Endothelial cell of umbilical vein (primary cell): ENCODE data around the gene CCR7. TPM values are rescaled to one million over a fixed set of nuclear protein-coding genes. Genes with fewer than 3 reads are reported as not detected.

Source experiments
- BruUV-seq: library from RNA; stranded (reverse); fragments of 400-500 nt; replicated peaks from 2 replicates; lab custom pipeline; 2021; lab: Mats Ljungman, UMichigan
- CTCF ChIA-PET: fragments of 300-600, 350-600 bp; sonication (Branson Sonifier 250); formaldehyde crosslinking; loops from one replicate; lab custom pipeline; 2021; ENCODE audit warnings: antibody characterized with exemption, inconsistent platforms; lab: Charles Lee
- POLR2A ChIA-PET: fragments of 300-600, 350-600 bp; sonication (Branson Sonifier 250); formaldehyde crosslinking; loops from one replicate; lab custom pipeline; 2021; ENCODE audit warnings: antibody characterized with exemption, inconsistent platforms; lab: Charles Lee
- DNase-seq: peaks from one replicate; pipeline ENCODE4 v3.0.0-alpha.2; 2011; ENCODE audit warnings: low read depth, low spot score
- FAIRE-seq: peaks from 2 replicates; lab custom pipeline; 2011; peaks lifted over from hg19 to GRCh38; lab: Jason Lieb, UNC
- H2AFZ ChIP-seq: 2 replicates; pipeline ENCODE4 v1.6.0; 2012; ENCODE audit warnings: low read depth, low read length, control low read depth, inconsistent platforms
- H3K27ac ChIP-seq: 2 replicates; pipeline ENCODE4 v1.5.1; 2011; ENCODE audit warnings: low read depth, mild to moderate bottlenecking, control low read depth, low read length, moderate library complexity; ENCODE audit not compliant: insufficient read depth
- H3K27me3 ChIP-seq, 2 experiments: 2 replicates each; pipeline versions ENCODE4 v1.6.0 to v1.6.1; 2011; ENCODE audit warnings: low read length in 2 of 2, mixed read lengths in 1 of 2; ENCODE audit not compliant: control insufficient read depth in 2 of 2, insufficient read depth in 2 of 2
- H3K36me3 ChIP-seq, 2 experiments: 2 replicates in 1 of 2; 3 replicates in 1 of 2; pipeline ENCODE4 v1.5.1; 2011; ENCODE audit warnings: low read length in 2 of 2, mild to moderate bottlenecking in 1 of 2, moderate library complexity in 1 of 2; ENCODE audit not compliant: control insufficient read depth in 2 of 2, insufficient read depth in 2 of 2; ENCODE audit errors: extremely low read depth in 1 of 2
- H3K4me1 ChIP-seq: 3 replicates; pipeline ENCODE4 v1.5.1; 2011; ENCODE audit warnings: mild to moderate bottlenecking, low read length; ENCODE audit not compliant: control insufficient read depth, insufficient read depth; ENCODE audit errors: extremely low read depth
- H3K4me2 ChIP-seq: 2 replicates; pipeline ENCODE4 v1.6.1; 2011; ENCODE audit warnings: low read length, control low read depth, mixed read lengths; ENCODE audit not compliant: insufficient read depth
- H3K4me3 ChIP-seq, 3 experiments: fragments of 200-600 bp in 1 of 3; sonication (generic), shearing (Covaris generic) in 1 of 3; replicated peaks in 1 of 3; 2 replicates each; pipeline ENCODE4 v1.5.1; 2011 to 2016; ENCODE audit warnings: control low read depth in 3 of 3, low read length in 3 of 3, mild to moderate bottlenecking in 2 of 3, inconsistent platforms in 1 of 3, low read depth in 1 of 3, moderate library complexity in 1 of 3; ENCODE audit not compliant: insufficient read depth in 1 of 3
- H3K79me2 ChIP-seq: 2 replicates; pipeline ENCODE4 v1.6.0; 2012; ENCODE audit warnings: low read length, inconsistent platforms; ENCODE audit not compliant: control insufficient read depth, insufficient read depth
- H3K9ac ChIP-seq: replicated peaks from 2 replicates; pipeline ENCODE3; 2011; ENCODE audit warnings: low read length, control low read depth; ENCODE audit not compliant: insufficient read depth; ENCODE audit errors: extremely low read depth
- H3K9me1 ChIP-seq: replicated peaks from 3 replicates; pipeline ENCODE4 v1.6.0; 2011; ENCODE audit warnings: mild to moderate bottlenecking, low read length; ENCODE audit not compliant: control insufficient read depth, insufficient read depth; ENCODE audit errors: extremely low read depth
- H3K9me3 ChIP-seq: replicated peaks from 2 replicates; pipeline ENCODE4 v1.5.1; 2012; ENCODE audit warnings: low read length, inconsistent platforms; ENCODE audit not compliant: control insufficient read depth, insufficient read depth
- H4K20me1 ChIP-seq: replicated peaks from 2 replicates; pipeline ENCODE3; 2011; ENCODE audit warnings: mild to moderate bottlenecking, low read length; ENCODE audit not compliant: control insufficient read depth, insufficient read depth; ENCODE audit errors: extremely low read depth
- MYC ChIP-seq: IDR thresholded peaks from one replicate; pipeline ENCODE4 v1.6.1; 2011; ENCODE audit warnings: mild to moderate bottlenecking, low read depth, low read length
- POLR2AphosphoS5 ChIP-seq: IDR thresholded peaks from 2 replicates; pipeline ENCODE4 v1.6.1; 2012; ENCODE audit warnings: low read depth, mild to moderate bottlenecking, control low read depth, low read length, moderate library complexity; ENCODE audit not compliant: insufficient read depth
- dilution Hi-C: fragments of 300-500 bp; cut with MboI; formaldehyde crosslinking; loops from one replicate; pipeline ENCODE4 v1.15.0; 2019; ENCODE audit warnings: low sequenced_read_pairs; ENCODE audit not compliant: extremely low pct_ligation_motif_present
- intact Hi-C: fragments of 100-400 bp; cut with micrococcal nuclease; formaldehyde crosslinking; loops from one replicate; pipeline ENCODE4 v1.10.0; 2022
- polyA plus RNA-seq, 4 experiments: library from polyadenylated mRNA; depleted of rRNA in 3 of 4; stranded (reverse) in 3 of 4; unstranded in 1 of 4; fragments of >200 nt; gene quantifications; 2 replicates each; pipeline versions ENCODE4 v1.2.1 to v1.2.3, GENCODE V29; 2011 to 2012; ENCODE audit warnings: missing spikeins in 1 of 4
- total RNA-seq: library from RNA; stranded (reverse); gene quantifications from 2 replicates; pipeline ENCODE4 v1.2.3, GENCODE V29; 2021
- TF ChIP-seq, protein P1 (sequence below): IDR thresholded peaks from 2 replicates; pipeline ENCODE4 v1.6.1; 2011; ENCODE audit not compliant: insufficient read depth, insufficient read length

CCR7 gene
- total and polyA plus RNA-seq, 2 donors (not counting 3 experiments of a cell fraction or from before 2014, with no cell fraction given), result 0.18 TPM; not detected in 1

DNA sequence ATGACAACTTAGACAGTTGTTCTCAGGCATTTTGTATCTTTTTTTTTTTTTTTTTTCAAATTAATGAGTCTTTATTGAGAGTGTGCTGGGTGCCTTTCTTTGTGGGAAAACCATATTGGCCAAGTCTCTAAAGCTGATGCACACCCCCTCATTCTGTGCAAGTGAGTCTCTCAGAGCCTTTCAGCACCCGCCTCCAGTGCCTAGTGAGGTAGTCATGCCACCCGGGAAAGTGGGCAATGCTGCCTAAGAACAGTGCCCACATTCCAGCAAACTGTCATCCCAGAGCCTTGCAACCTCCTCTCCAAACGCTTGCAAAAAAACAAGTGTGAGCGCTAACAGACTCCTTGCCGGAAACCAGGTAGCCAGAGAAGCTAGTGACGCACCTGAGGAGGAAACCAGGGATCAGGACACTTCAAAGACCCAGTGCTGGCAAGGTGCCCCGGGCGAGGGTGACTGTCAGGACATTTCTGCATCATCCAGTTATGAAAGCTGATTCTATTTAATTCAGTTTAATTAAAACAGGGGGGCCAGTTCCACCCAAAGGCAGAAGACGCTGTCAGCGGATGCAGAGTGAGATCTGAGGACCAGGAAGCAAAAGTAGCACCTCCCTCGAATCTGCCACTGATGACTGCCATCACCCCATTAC lies 47.5 kb upstream of the CCR7 start:
- no peaks in the 10 kb centered on the region for H3K36me3 ChIP-seq
- no peaks in the 10 kb centered on the region for H3K9me1 ChIP-seq
- POLR2A ChIA-PET, result no interaction called here
- dilution Hi-C loops, result no loop called here
- no peak overlapping the region for H3K4me3 ChIP-seq
- DNase-seq (no peak), FAIRE-seq (no peak)
- H3K4me1 ChIP-seq, result no peaks in the 10 kb centered on the region
- no peak overlapping the region for H3K9ac ChIP-seq
- peaks cover 17 to 19% of the 10 kb centered on the region in 2 experiments for H3K27me3 ChIP-seq
- H3K27ac ChIP-seq, result no peak overlapping the region
- no peak overlapping the region for H3K4me2 ChIP-seq
- intact Hi-C loops, result no loop called here
- no TSS peak for BruUV-seq
- TF ChIP-seq, protein P1, sequence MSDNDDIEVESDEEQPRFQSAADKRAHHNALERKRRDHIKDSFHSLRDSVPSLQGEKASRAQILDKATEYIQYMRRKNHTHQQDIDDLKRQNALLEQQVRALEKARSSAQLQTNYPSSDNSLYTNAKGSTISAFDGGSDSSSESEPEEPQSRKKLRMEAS, result no peak
- TF ChIP-seq MYC, result no peak
- no peaks in the 10 kb centered on the region for H3K9me3 ChIP-seq
- CTCF ChIA-PET, result no interaction called here
- no peaks in the 10 kb centered on the region for H4K20me1 ChIP-seq
- H2AFZ ChIP-seq, result no peak overlapping the region
- H3K79me2 ChIP-seq, result no peaks in the 10 kb centered on the region

DNA sequence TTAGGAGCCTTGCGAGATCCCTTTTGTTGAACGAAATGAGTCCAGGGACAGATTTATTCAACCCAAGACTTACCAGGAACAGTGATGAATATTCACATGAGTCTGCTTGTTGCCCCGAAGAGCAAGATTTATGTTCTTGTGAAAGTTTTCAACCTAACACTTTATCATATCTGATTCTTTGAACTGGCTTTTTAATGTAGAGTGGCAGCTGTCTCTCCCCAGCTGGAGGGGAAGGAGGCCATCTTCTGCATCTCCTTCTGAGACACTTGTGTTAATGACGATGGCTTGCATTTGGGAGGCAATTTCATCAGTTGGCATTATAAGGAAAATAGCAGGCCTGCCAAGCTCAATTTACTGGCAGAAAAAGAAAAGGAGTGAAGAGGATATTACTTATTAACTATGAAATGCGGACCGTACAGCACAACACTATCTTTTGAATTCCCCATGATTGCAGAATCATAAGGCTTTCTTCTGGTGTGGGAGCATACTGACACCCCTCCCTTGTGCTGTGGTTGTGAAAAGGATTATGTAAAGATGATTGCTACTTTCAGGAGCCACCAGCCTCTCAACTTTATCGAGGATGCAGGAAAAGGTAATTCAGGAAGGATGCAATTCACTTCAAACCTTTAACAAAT lies 46.7 kb upstream of the CCR7 start:
- Histone ChIP-seq H3K79me2 (no peaks in the 10 kb centered on the region), H2AFZ (no peak overlapping the region), H3K9me1 (no peaks in the 10 kb centered on the region), H3K4me1 (no peaks in the 10 kb centered on the region), H3K9ac (no peak overlapping the region), H3K9me3 (no peaks in the 10 kb centered on the region), H3K27ac (no peak overlapping the region), H3K4me3 (no peak overlapping the region), H3K4me2 (no peak overlapping the region), H3K27me3 (peaks cover 17 to 21% of the 10 kb centered on the region in 2 experiments), H3K36me3 (no peaks in the 10 kb centered on the region), H4K20me1 (no peaks in the 10 kb centered on the region)
- ChIA-PET CTCF (interaction anchor here (2.1 kb wide), 1 partner anchor 8 kb away, joined by 14 read pairs; no protein-coding TSS in a partner anchor), POLR2A (no interaction called here)
- dilution Hi-C loops, result no loop called here
- FAIRE-seq (no peak), DNase-seq (no peak)
- intact Hi-C loops, result no loop called here
- BruUV-seq, result no TSS peak
- TF ChIP-seq, protein P1, result no peak
- TF ChIP-seq POLR2AphosphoS5, result no peak
